ENCODE results near the gene APMAP.
A peak's percentile ranks its signal among the peaks of the same experiment; 100 is the strongest.

APMAP gene

GRCh38 chr20:24985802-24986201, 6.7 kb downstream of the APMAP start:
- DNase-seq, result no peak

GRCh38 chr20:24984961-24985640, 7.5 kb downstream of the APMAP start:
- no peak for DNase-seq

GRCh38 chr20:24983896-24984295, 8.7 kb downstream of the APMAP start:
- no peak for DNase-seq

GRCh38 chr20:24981790-24982189, 10.8 kb downstream of the APMAP start:
- DNase-seq, result peak in 1 of 2 donors; percentile 9

GRCh38 chr20:24981282-24981681, 11.3 kb downstream of the APMAP start:
- no peak for DNase-seq

- DNase-seq, result no peak
Observed at GRCh38 chr20:24980291-24981053, 12.1 kb downstream of the APMAP start.

GRCh38 chr20:24979036-24979960, 13.3 kb downstream of the APMAP start:
- DNase-seq, result no peak

- no peak for DNase-seq
Observed at GRCh38 chr20:24978513-24978912, 14.0 kb downstream of the APMAP start.

- no peak for DNase-seq
Observed at GRCh38 chr20:24977797-24978196, 14.8 kb downstream of the APMAP start.

GRCh38 chr20:24977336-24977735, 15.2 kb downstream of the APMAP start:
- no peak for DNase-seq

GRCh38 chr20:24972341-24972740, 20.2 kb downstream of the APMAP start:
- no peak for DNase-seq

- no peak for DNase-seq
Observed at GRCh38 chr20:24971376-24972101, 21.0 kb downstream of the APMAP start.

- no peak for DNase-seq
Observed at GRCh38 chr20:24970754-24971153, 21.8 kb downstream of the APMAP start.

- no peak for DNase-seq
Observed at GRCh38 chr20:24970030-24970553, 22.5 kb downstream of the APMAP start.

- DNase-seq, result no peak
Observed at GRCh38 chr20:24969186-24970029, 23.1 kb downstream of the APMAP start.

- no peak for DNase-seq
Observed at GRCh38 chr20:24968278-24968800, 24.2 kb downstream of the APMAP start.

- DNase-seq, result no peak
Observed at GRCh38 chr20:24966317-24967012, 26.1 kb downstream of the APMAP start.

- DNase-seq, result no peak
Observed at GRCh38 chr20:24965065-24965919, 27.3 kb downstream of the APMAP start.

GRCh38 chr20:24964506-24964840, 28.1 kb downstream of the APMAP start:
- DNase-seq, result no peak

Measured in bone marrow (tissue), 2 donors.